ENCODE data around the gene BBLN. TPM values are rescaled to one million over a fixed set of nuclear protein-coding genes. Genes with fewer than 3 reads are reported as not detected.

Gene BBLN
- total RNA-seq, 1 experiment from 2014 or later = 154 TPM

DNA sequence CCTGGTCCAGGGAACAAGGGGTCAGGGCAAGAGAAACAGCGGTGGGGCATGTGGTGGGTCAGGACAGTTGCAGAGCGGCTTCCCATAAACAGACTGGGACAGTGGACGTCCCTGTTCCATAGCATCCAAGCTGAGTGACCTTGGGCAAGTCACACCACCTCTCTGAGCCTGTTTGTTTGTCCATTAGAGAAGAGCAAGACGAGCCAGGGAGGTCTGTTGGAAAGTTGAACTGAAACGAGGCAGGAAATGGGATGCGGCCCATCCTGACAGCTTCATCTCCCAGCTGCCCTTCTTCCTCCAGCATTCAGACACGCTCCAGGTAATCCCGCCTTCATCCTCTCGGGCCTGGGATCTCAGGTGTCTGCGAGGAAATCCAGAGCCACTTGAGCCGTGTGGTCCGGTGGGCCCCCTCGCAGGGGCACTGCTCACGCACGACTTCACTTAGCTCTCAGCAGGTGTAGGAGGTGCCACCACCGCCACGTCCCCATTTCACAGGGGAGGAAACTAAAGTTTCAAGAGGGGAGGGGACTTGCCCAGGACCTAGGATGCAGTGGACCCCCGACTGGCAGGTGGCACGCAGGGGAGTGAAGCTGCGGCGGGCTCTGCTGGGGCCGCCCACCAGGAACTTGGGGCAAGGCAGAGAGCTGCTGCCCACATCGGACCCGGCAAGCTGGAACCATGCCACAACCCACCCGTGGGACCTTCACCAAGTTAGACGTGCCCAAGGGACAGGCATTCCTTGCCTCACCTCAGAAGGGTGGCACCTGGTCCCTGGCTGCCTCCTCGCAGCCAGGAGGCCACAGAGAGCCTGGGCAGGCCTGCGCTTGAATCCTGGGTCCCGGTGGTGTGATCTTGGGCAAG, 45.5 kb upstream of the BBLN start:
- ChIA-PET CTCF (interaction anchor here (0.5 kb wide), 1 partner anchor 67 kb away, joined by 4 read pairs; no protein-coding TSS in a partner anchor), POLR2A (ENCODE audit: unreplicated experiment) (interaction anchor here (0.6 kb wide), 2 partner anchors 41 to 322 kb away, joined by 3 to 5 read pairs; no protein-coding TSS in a partner anchor)
- intact Hi-C loops (cut with micrococcal nuclease; ENCODE audit: unreplicated experiment) = loop anchor here (5.0 kb wide), 1 partner anchor 62 kb away; no protein-coding TSS in a partner anchor
- H3K4me1 ChIP-seq (replicated peaks; ENCODE audit: insufficient read depth) = no peaks in the 10 kb centered on the region
- no peaks in the 10 kb centered on the region for H3K9me3 ChIP-seq (ENCODE audit: insufficient read depth, low read depth)
- H2AFZ ChIP-seq = no peak overlapping the region
- H3K27me3 ChIP-seq (ENCODE audit: insufficient read depth, low read depth) = no peaks in the 10 kb centered on the region
- no peak overlapping the region for H3K4me2 ChIP-seq
- H3K36me3 ChIP-seq (ENCODE audit: low read depth) = no peaks in the 10 kb centered on the region
- TF ChIP-seq EZH2 (IDR thresholded peaks at IDR 0.05; ENCODE audit: low read depth) = no peak
- TF ChIP-seq, protein P1, sequence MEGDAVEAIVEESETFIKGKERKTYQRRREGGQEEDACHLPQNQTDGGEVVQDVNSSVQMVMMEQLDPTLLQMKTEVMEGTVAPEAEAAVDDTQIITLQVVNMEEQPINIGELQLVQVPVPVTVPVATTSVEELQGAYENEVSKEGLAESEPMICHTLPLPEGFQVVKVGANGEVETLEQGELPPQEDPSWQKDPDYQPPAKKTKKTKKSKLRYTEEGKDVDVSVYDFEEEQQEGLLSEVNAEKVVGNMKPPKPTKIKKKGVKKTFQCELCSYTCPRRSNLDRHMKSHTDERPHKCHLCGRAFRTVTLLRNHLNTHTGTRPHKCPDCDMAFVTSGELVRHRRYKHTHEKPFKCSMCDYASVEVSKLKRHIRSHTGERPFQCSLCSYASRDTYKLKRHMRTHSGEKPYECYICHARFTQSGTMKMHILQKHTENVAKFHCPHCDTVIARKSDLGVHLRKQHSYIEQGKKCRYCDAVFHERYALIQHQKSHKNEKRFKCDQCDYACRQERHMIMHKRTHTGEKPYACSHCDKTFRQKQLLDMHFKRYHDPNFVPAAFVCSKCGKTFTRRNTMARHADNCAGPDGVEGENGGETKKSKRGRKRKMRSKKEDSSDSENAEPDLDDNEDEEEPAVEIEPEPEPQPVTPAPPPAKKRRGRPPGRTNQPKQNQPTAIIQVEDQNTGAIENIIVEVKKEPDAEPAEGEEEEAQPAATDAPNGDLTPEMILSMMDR (conservative IDR thresholded peaks at IDR 0.05) = no peak
- H3K79me2 ChIP-seq (ENCODE audit: low read depth) = no peaks in the 10 kb centered on the region
- no peaks in the 10 kb centered on the region for H4K20me1 ChIP-seq (ENCODE audit: insufficient read depth)
- no peaks in the 10 kb centered on the region for H3K9me2 ChIP-seq (ENCODE audit: insufficient read depth)
- no TSS peak for BruUV-seq (replicated peaks)
- no peak overlapping the region for H3K4me3 ChIP-seq
- H3F3A ChIP-seq (ENCODE audit: insufficient read depth, low read depth) = peaks cover 21% of the 10 kb centered on the region
- no peak overlapping the region for H3K27ac ChIP-seq
- no peak for DNase-seq

DNA sequence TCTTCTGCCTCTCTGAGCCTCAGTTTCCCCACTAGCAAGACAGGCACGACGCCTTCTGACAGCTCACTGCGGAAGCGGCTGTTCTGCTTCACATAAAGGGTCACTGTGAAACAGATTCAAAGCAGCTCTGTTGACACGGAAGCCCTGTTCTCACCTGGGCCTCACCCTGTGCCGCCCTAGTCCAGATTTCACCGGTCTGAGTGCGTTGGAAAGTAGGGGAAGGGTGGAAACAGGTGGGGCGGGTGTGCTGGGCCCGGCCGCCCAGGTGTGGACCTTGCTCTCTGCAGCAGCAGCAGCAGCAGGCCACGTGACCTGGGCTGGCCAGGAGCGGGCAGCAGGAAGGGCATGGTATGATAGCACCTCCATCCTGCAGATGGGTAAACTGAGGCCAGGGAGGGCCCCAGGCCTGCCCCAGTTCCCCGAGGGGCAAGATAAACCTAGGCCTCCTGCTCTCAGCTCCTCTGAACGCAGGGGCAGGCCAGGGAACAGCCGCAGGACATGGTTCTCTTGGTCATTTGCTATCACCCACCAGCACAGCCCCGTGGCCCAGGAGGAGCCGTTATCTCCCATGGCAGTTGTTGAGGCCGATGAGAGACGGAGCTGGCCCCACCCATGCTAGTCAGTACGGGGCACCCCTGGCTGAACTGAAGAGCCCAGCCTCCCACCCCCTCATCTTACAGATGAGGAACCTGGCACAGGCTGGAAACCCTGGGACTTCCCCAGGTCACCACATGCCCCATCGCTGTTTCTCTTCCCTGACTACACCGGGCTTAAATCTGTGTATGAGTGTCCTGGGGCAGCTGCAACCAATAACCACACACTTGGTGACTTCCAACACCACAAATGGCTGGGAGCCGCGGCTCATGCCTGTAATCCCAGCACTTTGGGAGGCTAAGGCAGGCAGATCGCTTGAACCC, 44.6 kb upstream of the BBLN start:
- Histone ChIP-seq H3F3A (ENCODE audit: insufficient read depth, low read depth) (peaks cover 18% of the 10 kb centered on the region; the same call in 1 of the 2 replicates), H2AFZ (no peak overlapping the region), H3K4me2 (no peak overlapping the region), H3K79me2 (ENCODE audit: low read depth) (no peaks in the 10 kb centered on the region), H3K4me3 (no peak overlapping the region), H4K20me1 (ENCODE audit: insufficient read depth) (peaks cover 3% of the 10 kb centered on the region; the same call in 1 of the 2 replicates), H3K9me3 (ENCODE audit: insufficient read depth, low read depth) (no peaks in the 10 kb centered on the region), H3K27ac (no peak overlapping the region), H3K36me3 (ENCODE audit: low read depth) (no peaks in the 10 kb centered on the region), H3K27me3 (ENCODE audit: insufficient read depth, low read depth) (no peaks in the 10 kb centered on the region), H3K4me1 (replicated peaks; ENCODE audit: insufficient read depth) (no peaks in the 10 kb centered on the region), H3K9me2 (ENCODE audit: insufficient read depth) (no peaks in the 10 kb centered on the region)
- ChIA-PET CTCF (interaction anchor here (0.5 kb wide), 1 partner anchor 68 kb away, joined by 4 read pairs; no protein-coding TSS in a partner anchor), POLR2A (ENCODE audit: unreplicated experiment) (no interaction called here)
- TF ChIP-seq, protein P1 (conservative IDR thresholded peaks at IDR 0.05) = no peak
- no peak for TF ChIP-seq EZH2 (IDR thresholded peaks at IDR 0.05; ENCODE audit: low read depth)
- no peak for DNase-seq
- no TSS peak for BruUV-seq (replicated peaks)
- intact Hi-C loops (cut with micrococcal nuclease; ENCODE audit: unreplicated experiment) = loop anchor here (2.0 to 5.0 kb wide), 2 partner anchors 63 to 381 kb away; partner anchors contain the start of gene TOR2A

All from PC-9 (cell line).